Epidermal melanocyte (primary cell): ENCODE results near the gene RERE.
"Not testable (repeated sequence)": the region's sequence is repeated elsewhere in the genome, so short reads cannot be mapped to it uniquely, and the experiment has no call there.

ENCODE experiments used
- DNase-seq: peaks from one replicate; pipeline ENCODE4 v3.0.0; 2011; ENCODE audit warnings: low spot score; ENCODE audit not compliant: insufficient read length

The RERE gene

DNA sequence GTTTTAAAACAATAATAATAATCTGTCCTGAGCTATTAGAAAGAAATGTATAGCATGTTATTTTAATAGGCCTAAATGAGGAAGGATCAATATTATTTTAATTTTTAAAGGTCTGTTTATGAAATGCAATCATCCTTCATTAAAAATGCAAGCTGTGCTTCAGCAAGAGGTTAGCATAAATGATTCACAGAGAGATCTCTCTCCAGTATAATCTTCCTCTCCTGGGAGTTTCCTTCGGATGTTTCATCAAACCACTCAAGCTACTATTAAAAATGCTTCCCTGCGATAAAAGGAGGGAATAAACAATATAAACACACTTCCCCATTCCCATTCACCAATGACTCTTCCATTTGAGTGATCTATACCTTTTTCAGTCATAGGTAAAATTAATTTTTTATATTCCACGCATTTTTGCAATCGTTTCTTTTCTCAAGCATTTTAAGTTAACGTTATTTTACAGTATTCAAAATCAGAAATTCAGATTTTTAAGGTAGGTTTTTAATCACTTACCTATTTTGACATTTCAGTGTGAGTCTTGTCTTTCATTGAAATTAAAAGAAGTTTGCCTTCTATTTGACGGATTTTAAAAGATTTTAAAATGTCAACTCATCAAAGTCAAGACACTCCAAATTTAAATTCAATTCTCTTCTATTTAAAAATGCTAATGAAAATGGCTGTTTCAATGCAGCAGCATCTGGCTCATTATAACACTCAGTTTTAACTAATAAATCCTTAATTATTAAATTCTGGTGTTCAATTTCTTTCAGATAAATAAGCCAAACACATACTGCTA, 64.3 kb downstream of the RERE start:
- DNase-seq = no peak

DNA sequence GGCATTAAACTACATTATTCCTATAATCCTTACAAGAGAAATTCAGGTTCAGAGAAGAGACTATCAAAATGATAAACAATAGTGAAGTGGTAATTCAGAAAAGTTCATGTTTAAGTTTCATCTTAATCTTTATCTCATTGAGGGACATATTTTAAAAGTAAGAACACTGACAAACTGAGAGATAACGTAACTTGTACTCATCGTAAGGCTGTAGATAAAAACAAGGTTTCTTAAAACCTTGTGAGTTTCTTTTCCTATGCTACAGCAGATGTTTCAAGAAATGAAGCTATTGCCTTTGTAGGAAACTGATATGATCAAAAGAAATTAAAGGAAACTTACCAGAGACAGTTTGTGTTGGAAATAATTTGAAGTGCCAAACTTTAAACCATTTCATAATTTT, 65.0 kb downstream of the RERE start:
- no peak for DNase-seq

DNA sequence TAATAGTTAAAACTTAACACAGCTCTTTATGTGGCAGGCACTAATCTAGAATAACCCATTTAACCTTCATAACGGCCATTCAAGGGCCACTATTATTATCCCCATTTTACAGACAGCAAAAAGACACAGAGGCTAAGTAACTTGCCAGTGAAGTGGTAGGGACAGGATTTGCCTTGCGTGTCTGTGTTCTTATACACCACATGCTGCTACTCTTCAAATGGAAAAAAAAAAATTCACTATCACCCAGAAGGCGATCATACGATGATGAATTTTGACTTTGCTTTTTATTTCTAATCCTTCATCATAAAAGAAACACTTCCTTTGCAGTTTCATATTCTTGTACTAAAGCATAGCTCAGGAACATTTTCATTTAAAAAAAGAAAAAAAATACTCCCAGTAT, 65.5 kb downstream of the RERE start:
- no peak for DNase-seq

DNA sequence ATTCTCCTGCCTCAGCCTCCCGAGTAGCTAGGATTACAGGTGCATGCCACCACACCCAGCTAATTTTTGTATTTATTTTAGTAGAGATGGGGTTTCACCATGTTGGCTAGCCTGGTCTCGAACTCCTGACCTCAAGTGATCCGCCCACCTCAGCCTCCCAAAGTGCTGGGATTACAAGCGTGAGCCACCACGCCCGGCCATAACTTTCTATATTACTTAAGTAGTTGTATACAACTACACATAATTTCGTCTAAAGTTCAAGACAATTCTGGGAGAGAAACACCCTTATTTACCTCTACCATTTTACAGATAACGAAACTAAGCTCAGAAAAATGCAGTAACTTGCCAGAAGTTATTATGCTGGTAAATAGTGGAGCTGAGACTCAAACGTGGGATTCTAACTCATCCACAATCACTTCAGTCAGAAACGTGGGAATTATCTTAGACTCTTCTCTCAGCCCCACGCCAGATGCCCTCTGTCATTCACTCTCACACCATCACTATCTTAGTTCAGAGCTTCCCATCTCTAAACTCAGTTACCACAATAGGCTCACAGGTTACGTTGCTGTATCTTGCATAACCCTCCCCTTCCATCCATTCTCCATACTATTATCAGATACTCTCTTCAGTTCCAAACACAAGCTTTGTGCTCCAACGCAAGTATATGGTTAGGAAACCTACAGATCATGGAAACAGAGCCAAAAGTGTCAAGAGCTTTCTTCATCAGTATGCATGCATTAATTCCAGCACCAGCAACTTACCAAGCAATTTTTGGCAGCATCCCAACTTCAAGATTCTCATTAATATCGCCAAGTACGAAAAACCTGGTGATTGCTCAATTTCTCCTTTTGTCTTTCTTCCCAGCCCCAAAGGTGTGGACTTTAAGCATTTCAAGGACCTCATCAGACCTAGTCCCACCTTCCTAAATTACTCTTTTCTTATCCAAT, 69.3 kb downstream of the RERE start:
- DNase-seq = no peak

DNA sequence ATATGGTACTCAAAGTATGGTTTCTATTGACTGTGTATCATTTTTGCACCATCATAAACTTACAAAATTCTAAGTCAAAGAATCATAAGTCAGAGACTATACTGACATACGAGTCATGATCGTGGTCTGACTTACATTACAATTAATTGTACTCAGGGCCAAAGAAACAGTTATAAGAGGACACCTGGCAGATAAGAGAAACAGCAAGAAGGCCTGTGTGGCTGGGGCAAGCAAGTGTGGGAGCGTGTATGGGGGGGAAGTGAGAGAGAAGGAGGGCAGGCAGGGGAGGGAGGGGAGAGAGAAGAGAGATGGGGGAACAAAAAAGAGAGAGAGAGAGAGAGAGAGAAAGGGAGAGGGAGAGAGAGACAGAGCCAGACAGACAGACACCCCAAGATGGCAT, 70.9 kb downstream of the RERE start:
- no peak for DNase-seq

DNA sequence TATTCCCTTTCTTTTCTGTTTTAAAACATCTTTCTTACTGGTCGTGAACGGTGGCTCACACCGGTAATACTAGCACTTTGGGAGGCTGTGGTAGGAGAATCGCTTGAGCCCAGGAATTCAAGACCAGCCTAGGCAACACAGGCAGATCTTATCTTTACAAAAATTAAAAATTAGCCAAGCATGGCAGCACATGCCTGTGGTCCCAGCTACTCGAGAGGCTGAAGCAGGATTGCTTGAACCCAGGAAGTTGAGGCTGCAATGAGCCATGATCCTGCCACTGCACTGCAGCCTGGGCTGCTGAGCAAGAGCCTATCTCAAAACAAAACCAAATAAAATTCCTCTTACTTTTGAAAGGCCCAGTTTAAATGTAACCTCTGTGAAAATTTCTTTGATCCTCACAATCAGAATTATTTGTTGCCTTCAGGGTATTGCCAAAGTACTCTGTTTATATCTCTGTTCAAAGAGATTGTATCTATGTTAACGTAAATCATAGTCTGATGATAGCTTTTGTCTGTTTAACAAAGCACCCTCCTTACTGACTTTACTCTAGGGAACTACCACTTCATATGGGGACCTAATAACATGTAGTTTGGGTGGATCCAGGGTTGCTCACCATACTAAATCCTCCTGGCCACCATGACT, 71.6 kb downstream of the RERE start:
- no peak for DNase-seq

DNA sequence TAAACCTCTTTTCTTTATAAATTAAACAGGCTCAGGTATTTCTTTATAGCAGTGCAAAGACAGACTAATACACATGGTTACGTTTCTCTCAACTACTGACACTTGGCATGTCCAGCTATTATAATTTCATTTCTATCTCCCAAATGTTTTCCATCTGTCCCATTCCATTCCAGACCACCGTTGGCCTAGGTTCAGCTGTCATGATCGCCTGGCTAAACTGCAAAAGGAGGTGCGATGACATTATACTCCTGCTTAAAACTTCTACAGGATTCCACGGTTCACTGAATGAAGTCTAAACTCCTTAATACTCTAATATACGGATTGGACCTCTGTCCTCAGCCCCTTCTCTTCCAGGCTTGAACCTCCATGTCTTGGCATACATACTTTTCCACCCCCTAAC, 72.1 kb downstream of the RERE start:
- DNase-seq = no peak

DNA sequence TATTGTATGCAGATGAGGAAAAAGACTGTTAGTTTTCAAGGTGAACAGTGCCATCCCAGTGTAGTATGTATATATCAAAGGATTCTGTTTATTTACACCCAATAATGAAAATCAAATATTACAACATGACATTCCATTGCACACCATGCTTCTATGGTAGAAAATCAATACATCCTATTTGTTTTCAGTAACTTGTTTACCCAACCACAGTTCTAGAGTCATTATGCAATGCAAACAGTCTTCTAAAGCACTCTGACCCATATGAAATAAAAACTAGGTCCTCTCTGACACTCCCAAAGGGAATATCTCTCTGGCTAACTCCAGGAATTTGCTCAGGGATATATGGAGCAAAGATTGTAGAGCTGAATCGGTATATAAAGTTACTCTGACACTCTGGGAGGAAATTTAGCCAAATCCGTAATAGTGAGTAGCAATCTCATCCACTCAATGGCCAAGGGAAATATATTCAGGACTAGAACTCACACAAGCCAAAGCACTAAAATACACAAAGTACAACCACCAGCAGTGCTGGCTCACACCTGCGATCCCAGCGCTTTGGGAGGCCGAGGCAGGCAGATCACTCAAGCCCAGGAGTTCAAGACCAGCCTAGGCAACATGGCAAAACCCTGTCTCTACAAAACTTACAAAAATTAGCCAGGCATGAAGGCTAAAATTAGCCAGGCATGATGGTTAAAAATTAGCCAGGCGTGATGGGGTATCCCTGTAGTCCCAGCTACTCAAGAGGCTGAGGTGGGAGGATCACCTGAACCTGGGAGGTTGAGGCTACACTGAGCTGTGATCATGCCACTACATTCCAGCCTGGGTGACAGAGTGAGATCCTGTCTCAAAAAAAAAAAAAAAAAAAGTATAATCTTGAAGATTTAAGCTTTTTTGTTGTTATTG, 75.2 kb downstream of the RERE start:
- DNase-seq = no peak

DNA sequence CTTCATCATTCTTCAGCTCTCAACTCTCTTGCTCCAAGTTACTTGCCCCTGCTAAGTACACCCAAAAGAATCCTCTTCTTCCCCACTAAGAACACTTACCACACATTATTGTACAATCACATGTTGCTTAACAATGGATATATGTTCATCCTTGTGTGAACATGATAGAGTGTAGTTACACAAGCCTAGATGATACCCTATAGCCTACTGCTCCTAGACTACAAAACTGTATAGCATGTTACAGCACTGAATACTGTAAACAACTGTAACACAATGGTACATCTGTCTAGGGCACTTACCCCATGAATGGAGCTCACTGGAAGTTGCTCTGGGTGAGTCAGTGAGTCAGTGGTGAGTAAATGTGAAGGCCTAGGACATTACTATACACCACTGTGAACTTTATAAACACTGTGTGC, 77.4 kb downstream of the RERE start:
- DNase-seq = no peak

DNA sequence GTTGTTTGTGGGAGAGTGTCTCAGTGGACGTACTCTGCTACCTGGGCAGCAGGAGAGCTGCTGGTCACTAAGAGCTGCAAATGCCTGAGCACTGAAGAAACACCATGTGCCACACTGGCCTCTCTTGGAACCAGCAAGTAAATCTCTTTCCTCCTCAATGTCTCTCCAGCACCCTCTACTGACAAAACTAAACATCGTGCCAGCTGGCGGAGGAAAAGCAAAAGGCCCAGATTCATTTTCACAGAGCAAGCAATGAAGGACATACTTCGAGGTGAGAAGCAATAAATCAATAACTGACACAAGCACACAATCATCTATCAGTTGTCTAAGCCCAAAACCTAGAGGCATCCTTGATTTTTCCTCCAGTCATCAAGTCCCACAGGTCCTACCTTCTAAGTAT, 78.1 kb downstream of the RERE start:
- DNase-seq = no peak

DNA sequence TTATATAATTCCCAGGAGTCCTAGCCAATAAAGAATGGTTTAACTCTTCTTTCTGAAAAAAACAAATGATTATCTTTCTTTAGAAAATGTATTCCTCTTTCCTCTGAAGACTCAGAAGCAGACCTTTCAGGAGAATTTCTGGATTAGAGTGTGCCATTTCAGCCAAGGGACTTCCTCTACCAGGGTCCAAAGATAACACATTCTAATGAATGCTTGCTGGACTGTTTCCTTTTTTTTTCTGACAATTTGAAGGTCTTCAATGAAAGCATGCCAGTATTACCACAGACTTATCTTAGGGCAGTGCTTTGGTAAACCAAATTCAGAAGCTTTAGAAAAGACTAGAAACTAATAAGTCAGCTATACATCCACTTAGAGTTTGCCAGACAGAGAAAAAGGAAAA, 80.5 kb downstream of the RERE start:
- DNase-seq = no peak

DNA sequence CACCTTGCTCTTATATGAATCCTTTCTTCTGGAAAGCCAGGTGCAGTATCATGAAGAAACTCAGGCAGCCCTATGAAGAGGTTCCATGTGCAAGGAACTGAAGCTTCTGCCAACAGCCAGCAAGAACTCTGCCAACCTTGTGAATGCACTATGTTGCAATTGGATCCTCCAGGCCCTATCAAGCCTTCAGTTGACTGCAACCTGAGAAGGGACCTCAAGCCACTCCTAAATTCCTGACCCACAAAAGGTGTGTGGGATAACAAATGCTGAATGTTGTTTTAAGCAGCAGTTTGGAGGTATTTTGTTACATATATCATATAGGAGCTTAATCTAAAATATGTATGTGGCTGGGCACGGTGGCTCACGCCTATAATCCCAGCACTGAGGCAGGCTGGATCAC, 84.0 kb downstream of the RERE start:
- DNase-seq = no peak

DNA sequence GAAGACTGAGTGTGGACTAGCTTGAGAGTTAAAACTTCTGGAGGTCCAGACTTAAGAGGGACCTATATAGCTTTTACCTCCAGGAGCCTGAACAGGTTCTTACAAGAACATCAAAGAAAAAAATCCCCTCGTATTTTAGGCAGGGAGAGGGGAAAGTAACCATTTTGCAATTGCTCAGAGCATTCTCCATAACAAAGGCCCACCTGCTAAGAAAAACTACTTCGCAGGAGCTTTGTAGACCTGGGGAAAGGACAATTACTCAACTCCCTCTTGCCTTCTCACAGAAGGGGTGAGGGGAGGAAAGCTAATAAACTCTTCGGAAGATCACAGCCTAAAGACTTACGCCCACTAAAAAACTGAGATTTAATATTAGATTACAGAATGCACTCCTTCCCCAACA, 86.3 kb downstream of the RERE start:
- DNase-seq = no peak

DNA sequence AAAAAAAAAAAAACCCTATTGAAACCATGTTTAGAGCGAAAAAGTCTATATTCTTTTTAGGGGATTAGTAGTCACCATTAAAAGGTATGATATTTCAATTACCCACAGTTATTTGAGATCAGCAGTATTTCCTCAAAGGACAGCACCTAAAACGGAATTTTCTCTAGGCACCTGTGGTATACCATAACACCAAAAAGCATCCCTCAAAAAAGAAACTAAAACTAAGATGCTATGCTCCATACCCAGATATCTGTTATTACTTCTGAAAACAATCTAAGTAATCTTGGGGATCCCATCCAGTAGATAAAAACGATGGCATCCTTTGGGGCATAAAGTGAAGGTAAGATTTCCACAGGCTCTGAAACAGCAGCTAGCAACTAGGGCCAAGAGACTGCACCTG, 89.0 kb downstream of the RERE start:
- DNase-seq = no peak

DNA sequence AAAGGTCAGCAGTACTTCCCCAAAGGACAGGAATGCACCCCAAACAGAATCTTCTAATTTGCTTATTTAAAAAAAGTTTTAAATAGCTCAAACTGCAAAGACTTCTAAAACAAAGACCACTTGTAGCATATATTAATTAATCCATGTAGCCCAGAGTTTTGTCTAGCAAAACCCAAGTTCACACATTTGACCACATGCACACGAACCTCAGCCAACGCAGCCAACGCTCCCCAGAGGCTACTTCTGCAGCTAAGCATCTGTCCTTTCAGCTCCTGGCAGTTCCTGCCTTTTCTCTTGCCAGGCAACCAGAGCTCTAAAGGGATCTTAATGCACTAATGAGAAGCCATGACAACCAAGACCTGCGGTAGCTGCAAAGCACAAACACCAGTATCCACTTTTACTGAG, 89.6 kb downstream of the RERE start:
- DNase-seq = no peak

DNA sequence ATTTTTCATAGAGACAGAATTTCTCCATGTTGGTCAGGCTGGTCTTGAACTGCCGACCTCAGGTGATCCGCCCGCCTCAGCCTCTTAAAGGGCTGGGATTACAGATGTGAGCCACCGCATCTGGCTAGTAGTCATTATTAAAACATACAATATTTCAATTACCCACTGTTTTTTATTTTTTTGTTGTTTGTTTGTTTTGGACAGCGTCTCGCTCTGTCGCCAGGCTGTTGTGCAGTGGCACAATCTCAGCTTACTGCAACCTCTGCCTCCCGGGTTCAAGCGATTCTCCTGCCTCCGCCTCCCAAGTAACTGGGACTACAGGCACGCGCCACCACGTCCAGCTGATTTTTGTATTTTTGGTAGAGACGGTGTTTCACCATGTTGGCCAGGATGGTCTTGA, 90.1 kb downstream of the RERE start:
- DNase-seq = not testable (repeated sequence)

DNA sequence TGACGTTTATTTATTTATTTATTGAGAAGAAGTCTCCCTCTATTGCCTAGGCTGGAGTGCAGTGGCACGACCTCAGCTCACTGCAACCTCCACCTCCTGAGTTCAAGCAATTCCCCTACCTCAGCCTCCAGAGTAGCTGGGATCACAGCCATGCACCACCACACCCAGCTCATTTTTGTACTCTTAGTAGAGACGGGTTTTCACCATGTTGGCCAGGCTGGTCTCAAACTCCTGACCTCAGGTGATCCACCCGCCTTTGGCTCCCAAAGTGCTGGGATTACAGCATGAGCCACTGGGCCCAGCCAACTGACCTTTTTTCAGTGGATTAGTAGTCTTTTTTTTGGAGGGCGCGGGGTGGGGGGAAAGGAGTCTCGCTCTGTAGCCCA, 90.6 kb downstream of the RERE start:
- not testable (repeated sequence) for DNase-seq

DNA sequence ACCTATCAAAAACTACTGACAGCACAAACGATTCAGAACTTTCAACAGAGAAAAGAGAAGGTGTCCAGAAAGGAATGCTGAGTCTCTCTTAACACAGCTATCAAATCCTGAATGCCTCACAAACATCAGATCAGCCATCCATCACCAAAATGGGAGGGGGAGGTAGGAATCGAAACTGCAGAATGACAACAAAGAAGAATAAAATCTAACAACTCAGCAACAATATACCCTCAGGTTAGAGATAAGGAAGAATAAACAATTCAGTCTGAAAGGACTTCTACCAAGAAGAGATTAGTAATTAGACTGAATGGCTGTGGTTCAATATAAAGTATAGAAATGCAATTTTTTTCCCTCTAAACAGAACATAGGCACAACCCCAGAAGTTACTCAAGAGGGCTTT, 94.4 kb downstream of the RERE start:
- no peak for DNase-seq

DNA sequence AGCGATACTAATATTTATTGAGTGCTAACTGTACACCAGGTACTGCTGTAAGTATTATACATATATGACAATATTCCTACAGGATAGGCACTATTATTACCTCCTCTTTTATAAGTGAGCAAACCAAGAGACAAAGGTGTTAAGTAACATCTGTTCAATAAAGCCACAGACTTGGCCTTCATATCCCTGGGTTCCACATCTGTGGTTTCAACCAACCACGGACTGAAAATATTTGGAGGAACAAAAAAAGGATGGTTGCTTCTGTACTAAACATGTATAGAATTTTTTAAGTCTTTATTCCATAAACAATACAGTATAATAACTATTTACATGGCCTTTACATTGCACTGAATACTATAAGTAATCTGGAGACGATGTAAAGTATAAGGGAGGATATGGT, 95.1 kb downstream of the RERE start:
- DNase-seq = no peak

DNA sequence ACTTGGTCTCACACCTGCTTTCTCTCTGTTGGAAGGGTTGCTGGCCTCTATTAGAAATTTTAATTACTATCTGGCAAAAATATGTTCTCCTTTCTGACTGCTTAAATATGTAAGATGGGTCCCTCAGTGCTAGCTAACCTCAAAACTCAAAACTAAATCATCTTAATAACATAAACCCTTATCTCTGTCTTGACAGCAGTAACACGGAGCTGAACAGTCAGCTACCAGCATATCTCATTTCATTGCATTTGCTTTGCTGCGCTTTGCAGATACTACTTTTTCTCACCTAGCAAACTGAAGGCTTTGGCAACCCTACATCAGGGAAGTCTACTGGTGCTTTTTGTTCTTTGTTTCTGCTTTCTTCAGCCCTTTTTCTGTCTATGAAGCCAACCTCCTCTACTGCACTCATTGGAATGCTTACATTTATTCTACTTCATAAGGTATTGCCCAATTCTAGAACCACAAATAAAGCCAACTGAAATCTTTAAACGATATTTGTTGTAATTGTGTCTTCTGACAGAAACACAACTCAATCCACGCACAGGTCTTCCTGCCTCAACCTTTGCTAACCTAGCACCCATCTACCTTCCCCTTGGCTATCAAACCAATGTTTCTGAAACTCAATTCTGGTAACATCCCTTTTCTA, 95.6 kb downstream of the RERE start:
- no peak for DNase-seq

DNA sequence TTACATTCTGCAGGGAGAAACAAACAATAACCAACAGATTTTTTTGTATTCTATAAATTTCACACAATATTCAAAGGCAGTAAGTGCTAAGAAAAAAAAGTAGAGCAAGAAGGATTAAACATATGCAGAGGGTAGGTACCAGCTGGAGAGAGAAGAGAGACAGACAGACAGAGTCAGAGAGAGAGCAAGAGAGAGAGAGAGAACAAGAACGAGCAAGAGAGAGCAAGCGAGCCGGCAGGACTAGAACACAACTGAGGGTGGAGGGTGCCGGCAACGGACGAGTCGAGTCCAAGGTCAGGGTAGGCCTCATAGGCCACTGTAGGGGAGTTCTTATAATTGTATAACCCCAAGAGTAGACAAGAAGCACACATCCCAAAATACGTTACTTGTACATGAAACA, 97.1 kb downstream of the RERE start:
- no peak for DNase-seq
